T47D (cell line): ENCODE measurements around the gene HOXD13.

Experiments used
- DNase-seq, 2 experiments: peaks; one replicate each; pipeline versions ENCODE4 v3.0.0 to v3.0.0-alpha.2; 2011 to 2012; ENCODE audit warnings: low read depth in 1 of 2, low spot score in 1 of 2
- JUND ChIP-seq: IDR thresholded peaks from 2 replicates; pipeline ENCODE4 v1.6.1; 2012; ENCODE audit warnings: low read depth
- in situ Hi-C: cut with HindIII; loops from 2 replicates; pipeline ENCODE4 v1.10.0; 2016; ENCODE audit warnings: low sequenced_read_pairs, low pct_unique_long_range_greater_than_20kb

The HOXD13 gene

DNA sequence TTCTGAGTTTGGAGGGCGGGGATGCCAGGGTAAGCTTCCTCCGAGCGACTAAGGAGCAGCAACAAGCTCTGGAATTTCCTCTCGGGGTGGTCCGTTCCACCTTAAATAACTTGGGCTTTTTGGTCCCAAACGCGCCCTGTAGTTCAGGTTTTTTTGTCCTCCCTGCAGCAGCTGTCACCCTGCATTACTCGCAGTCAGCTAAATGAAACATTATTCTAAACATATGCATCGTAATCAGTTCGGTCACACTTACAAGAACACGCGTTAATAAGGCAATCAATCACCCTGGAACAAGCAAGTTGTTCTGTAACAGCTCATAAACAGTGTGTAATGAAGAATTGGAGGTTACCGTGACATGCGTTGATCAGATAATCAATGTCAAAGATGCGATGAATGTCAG is 17.0 kb upstream of the HOXD13 start:
- no peak for TF ChIP-seq JUND
- DNase-seq, result no peak
- in situ Hi-C loops, result no loop called here

DNA sequence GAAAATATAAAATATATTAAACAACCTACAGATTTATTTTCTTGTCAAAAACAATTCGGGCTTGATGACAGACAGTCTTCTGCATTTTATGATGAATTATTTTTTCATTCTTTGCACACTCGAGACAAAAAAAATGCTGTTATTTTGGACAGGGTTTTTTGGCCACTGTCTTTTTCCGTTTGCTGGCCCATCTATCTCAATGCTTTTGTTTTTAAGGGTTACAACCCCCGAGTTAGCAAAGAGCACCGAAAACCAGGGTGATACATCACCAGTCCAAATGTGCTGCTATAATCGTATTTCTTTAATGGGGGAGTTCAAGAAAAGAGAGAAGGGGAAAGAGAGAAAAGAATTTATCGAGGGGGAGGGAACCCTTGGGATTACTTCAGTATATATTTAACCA is 16.5 kb upstream of the HOXD13 start:
- DNase-seq, result no peak
- in situ Hi-C loops, result no loop called here

DNA sequence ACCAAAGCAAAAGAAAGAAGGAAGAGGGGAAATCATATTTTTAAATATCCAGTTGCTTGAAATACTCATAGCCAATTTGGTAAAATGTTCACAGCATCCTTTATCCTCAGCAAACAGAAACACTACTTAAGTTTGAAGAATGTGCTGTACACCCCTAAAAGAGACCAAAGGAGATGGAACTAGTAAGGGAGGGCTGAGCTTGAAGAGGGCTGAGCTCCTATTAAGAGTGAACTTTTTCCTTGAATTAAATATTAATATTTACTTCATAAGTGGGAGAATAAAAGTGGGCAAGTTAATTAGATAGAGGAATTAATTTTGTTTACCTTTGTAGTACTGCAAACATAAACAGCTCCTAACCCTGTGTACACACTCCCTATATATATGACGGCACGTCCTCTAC is 15.7 kb upstream of the HOXD13 start:
- TF ChIP-seq JUND, result no peak
- in situ Hi-C loops, result no loop called here
- DNase-seq, result no peak

More for the DNA sequence above, 16.5 kb upstream of the HOXD13 start:
- no peak for TF ChIP-seq JUND

DNA sequence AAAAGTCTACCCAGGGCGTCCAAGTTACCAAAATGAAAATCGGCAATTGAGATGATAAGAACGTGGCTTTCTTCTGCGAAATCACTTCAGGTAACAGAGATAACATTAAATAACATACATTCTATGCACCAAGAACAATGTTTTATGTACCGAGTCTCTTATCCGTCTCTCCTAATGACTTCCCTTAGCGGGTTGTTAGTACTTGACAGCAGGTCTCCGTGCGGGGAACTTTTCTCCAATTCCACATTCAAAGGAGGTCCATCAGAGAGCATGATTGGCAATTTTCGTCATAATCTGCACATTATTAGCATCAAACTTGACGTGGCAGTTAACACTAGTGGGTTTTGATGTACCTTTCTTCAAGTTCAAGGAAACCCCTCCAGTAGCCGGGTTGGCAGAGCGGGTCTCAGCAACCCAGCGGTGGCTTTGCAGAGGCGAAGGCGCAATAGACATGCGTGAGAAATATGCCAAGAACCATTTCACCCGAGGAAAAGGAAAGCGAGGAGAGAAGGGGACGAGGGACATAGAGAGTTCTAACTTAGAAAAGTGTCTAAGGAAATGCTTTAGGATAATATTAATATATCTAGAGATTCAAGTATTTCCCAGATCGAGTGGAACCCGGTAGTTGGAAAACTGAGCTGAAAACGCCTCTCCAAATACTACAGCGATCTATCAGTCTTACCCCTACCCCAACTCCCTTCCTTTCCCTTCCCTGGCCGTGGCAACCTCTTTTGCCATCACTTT is 13.8 kb upstream of the HOXD13 start:
- DNase-seq, result no peak
- no peak for TF ChIP-seq JUND
- in situ Hi-C loops, result no loop called here

DNA sequence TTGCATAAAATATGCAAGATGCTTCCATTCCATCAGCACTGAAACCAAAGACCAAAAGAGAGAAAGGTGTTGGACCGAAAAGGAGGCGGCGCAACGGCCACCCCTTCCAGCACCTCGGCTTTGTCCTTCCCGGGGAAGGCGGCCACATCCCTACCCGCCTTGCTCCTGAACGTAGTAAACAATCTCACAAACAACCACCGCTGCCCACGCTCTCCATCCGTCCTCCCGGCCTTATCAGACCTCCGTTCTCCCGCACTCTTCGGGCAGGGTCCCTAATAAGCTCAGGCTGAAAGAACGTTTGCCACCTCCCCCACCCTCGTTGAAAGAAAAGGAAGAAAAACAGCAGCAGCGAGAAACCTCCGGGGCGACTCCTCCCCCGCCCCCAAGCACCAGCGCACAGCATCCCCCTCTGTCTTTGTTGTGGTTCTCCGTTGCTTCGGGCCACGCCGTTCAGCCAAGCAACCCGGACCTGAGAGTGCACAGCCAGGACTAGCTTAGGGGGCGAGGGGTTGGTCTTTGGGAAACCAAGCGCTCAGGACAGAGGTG is 13.2 kb upstream of the HOXD13 start:
- no peak for DNase-seq
- in situ Hi-C loops, result no loop called here
- no peak for TF ChIP-seq JUND

DNA sequence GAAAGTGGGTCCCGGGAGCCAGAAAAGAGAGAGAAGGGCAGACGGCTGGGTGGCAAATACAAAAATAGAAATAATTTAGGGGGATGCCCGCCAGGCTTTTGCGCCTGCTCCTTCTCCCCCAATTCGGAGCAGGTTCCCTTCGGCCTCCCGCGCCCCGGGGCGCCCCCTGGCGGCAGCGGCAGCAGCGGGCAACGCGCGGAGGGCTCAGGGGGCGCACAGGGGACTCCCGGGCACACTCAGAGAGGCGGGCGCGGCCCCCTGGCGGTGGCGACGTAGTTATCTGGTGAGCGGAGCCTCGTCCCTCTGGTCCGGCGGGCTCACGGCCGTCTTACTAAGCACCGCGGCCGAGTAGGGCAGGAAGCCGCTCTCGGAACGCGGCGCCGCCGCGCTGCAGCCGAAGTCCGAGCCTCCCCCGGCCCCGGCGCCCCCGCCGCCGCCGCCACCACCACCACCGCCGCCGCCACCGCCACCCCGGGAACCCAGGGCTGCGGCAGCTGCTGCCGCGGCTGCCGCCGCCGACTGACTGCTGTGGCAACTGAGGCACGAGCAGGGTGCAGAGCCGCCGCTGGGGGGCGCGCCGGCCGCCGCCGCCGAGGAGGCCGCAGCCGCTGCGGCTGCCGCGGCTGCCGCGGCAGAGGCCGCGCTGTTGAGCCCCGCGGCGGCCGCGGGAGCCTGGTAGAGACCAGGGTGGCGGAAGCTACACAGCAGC is 12.5 kb upstream of the HOXD13 start:
- in situ Hi-C loops, result no loop called here
- no peak for TF ChIP-seq JUND
- DNase-seq, result no peak

DNA sequence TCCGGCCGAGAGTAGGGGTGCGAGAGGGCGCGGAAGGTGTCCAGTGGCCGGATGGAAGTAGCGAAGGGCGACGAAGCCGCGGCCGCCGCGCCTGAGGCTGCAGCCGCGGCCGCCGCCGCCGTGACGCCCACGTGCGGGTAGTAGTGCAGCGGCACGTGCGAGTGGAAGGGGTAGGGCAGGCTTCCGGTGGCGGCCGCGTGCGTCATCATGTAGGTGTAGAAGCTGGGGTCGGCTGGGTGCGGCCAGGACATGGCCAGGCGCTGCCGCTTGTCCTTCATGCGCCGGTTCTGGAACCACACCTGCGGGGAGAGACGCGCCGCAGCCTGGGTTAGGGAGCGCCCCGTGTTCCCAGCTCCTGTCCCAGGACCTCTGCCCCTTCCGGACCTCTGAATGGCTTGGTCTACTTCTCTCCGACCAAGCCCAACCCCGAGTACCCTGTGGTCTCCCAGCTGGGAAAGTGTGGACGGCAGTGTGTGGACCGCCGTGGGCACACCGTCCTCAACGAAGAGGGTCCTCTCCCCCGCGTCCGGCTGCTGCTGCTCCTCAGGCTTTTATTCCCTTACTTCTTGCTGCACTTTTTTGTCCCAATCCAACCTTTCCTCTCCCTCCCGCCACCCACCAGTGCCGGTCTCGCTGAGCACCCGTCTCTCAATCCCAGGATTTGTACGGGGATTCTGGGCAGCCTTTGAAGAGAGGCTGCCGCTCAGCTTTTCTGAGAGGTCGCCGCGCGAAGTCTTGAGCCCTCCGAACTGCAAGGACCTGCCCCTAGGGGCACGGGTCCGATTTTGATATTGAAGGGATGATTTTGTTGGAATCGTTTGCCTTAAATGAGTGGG is 11.8 kb upstream of the HOXD13 start:
- DNase-seq, result no peak
- TF ChIP-seq JUND, result no peak
- in situ Hi-C loops, result no loop called here

DNA sequence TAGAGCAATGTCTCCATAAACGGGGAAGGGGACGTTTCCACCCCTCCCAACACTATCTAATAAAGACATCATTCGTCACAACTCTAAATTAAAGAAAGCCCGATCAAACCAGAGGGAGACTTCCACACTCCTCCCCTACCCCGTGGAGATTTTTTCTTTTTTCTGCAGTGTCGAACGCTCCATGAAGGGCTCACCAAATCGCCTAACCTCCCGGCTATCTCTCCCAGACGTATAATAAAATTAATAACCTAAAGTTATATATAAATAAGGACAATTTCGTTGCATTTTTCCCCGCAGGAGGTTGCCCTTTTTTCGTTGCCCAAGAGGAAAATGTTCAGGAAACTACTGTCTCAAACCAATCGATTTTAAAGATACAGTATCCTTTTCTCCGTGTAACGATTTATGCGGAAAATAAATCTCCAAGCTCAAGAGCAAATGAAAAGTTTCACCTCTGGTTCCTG is 11.1 kb upstream of the HOXD13 start:
- in situ Hi-C loops, result no loop called here
- no peak for TF ChIP-seq JUND
- no peak for DNase-seq

DNA sequence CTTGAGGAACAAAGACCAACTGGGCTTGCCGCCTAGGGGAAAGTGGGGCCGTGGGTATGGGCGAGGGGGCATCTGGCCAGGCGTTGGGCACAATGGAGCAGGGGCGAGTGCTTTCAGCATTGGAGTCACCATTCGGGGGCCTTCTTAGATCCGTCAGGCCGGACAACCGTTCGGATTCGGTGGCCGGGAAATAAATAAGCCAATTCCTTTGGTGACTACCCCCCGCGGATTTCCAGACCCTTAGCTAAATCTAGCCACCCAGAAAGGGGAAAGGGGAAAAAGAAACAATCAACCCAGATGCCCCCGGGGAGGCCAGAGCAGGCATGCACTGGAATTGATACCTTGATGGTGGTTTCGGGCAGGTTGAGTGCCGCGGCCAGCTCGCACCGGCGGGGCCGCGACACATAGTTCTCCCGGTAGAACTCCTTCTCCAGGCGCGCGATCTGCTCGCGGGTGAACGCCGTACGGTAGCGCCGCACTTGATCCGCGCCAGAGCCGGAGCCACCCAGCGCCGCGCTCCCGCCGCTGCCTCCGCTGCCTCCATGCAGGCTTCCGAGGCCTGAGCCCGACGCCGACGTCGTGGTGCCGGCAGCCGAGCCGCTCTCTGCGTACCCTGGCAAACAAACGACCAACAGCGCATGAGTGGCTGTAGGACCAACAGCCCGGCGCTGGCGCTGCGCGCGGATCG is 10.5 kb upstream of the HOXD13 start:
- in situ Hi-C loops, result no loop called here

DNA sequence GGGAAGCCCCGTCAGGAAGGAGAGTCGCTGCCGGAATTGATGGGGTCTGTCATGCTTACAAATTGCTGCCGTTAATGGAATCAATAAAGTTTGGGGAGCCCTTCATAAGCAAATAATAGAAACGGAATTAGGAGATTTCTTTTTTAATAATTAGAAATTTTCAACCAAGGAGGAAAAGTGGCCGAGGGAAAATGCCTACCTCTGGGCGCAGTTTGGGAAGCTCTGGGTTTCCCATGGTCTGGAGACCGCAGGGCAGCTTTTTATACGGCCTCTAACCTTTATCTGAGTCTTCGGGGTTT is 10.0 kb upstream of the HOXD13 start:
- no peak for DNase-seq
- in situ Hi-C loops, result no loop called here
- TF ChIP-seq JUND, result no peak

More for the DNA sequence above, 10.5 kb upstream of the HOXD13 start:
- TF ChIP-seq JUND, result no peak
- DNase-seq, result no peak

DNA sequence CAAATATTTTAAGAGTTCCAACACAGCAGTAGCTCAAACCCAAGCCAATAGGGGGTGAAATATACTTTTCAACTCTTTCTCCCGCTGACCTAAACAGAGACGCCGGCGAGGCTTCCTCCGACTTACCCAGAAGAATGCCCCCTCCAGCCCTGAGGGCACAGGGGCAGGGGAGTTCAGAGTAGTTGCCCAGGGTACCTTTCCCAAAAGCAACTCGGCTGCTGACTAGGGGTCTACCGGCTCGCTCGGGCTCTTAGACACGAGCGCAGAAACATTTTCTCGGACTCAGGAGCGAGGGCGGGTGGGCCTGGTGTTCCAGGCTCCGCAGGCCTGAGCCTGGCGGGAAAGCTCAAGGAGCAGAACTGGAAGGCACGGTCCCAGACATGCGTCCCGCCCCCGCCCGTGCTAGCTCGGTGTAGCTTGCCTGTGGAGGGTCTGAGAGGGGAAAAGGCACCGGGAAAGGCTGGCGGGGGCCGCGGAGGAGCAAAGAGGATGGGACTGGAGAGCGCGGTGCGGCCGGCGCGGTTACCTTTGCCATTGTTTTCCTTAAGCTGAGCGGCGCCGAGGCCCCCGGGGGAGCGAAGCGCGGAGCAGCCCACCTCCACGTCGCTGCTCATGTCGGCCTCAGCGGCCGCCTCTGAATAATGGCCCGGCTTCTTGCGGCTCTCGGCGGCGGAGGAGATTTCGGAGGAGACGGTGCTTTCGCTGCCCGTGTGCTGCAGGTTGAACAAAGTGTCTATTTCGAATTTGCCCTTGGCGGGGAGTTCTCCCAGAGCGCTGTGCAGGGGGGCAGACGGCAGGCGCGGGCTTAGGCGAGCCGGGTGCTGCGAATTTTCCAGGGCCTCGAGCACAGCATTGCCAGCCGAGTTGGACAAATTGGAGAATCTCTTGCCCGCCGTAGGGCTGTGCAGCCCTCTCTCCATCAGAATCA is 9.4 kb upstream of the HOXD13 start:
- in situ Hi-C loops, result no loop called here
- DNase-seq, result no peak
- no peak for TF ChIP-seq JUND
